ENCODE results near the gene RPTOR.

The RPTOR gene

GRCh38 chr17:80673152-80673920 lies 128.7 kb downstream of the RPTOR start:
- Histone ChIP-seq H3K4ac (ENCODE audit: low read depth, low read length) (no peak overlapping the region), H3K23ac (ENCODE audit: low read length) (no peak overlapping the region), H3K79me2 (ENCODE audit: control insufficient read depth, insufficient read depth, low read length) (peaks cover 3% of the 10 kb centered on the region), H2BK15ac (replicated peaks; ENCODE audit: low read depth) (no peak overlapping the region), H3K4me2 (ENCODE audit: low read length) (no peak overlapping the region), H3K4me3 (ENCODE audit: low read length) (no peak overlapping the region), H2BK120ac (ENCODE audit: low read depth, low read length) (no peak overlapping the region), H4K8ac (ENCODE audit: low read depth, low read length) (no peak overlapping the region), H3K27ac (ENCODE audit: low read depth, low read length) (peak overlapping the region; percentile 6), H3K9ac (ENCODE audit: low read length) (no peak overlapping the region), H3K18ac (ENCODE audit: low read length) (no peak overlapping the region), H3K79me1 (ENCODE audit: low read length) (peaks cover 20% of the 10 kb centered on the region), H3K56ac (ENCODE audit: low read length) (peak overlapping the region; percentile 11), H3K27me3 (ENCODE audit: insufficient read depth, low read length, poor library complexity) (no peaks in the 10 kb centered on the region), H2BK5ac (ENCODE audit: low read length) (no peak overlapping the region), H2AK5ac (ENCODE audit: low read length) (no peak overlapping the region), H4K5ac (ENCODE audit: low read length) (no peak overlapping the region), H3K4me1 (ENCODE audit: control insufficient read depth, low read depth, low read length) (peaks cover 9% of the 10 kb centered on the region), H3K36me3 (ENCODE audit: control insufficient read depth, insufficient read depth, low read length) (no peaks in the 10 kb centered on the region)
- DNase-seq = peak; percentile 28
- WGBS (ENCODE audit: extremely low coverage, insufficient coverage, low lambda C conversion rate) = no CpG with 5 or more reads among the region's 14 CpGs

- Histone ChIP-seq H2BK5ac (ENCODE audit: low read length) (no peak overlapping the region), H3K4me2 (ENCODE audit: low read length) (no peak overlapping the region), H3K18ac (ENCODE audit: low read length) (peak overlapping the region; percentile 69), H3K27me3 (ENCODE audit: insufficient read depth, low read length, poor library complexity) (no peaks in the 10 kb centered on the region), H3K4me3 (ENCODE audit: low read length) (no peak overlapping the region), H3K9ac (ENCODE audit: low read length) (no peak overlapping the region), H3K23ac (ENCODE audit: low read length) (no peak overlapping the region), H3K79me2 (ENCODE audit: control insufficient read depth, insufficient read depth, low read length) (peaks cover 5% of the 10 kb centered on the region), H3K36me3 (ENCODE audit: control insufficient read depth, insufficient read depth, low read length) (no peaks in the 10 kb centered on the region), H2BK120ac (ENCODE audit: low read depth, low read length) (no peak overlapping the region), H3K27ac (ENCODE audit: low read depth, low read length) (no peak overlapping the region), H3K4ac (ENCODE audit: low read depth, low read length) (peak overlapping the region; percentile 49), H4K5ac (ENCODE audit: low read length) (no peak overlapping the region), H3K79me1 (ENCODE audit: low read length) (peaks cover 18% of the 10 kb centered on the region), H3K56ac (ENCODE audit: low read length) (no peak overlapping the region), H2BK15ac (replicated peaks; ENCODE audit: low read depth) (no peak overlapping the region), H2AK5ac (ENCODE audit: low read length) (no peak overlapping the region), H3K4me1 (ENCODE audit: control insufficient read depth, low read depth, low read length) (peaks cover 14% of the 10 kb centered on the region), H4K8ac (ENCODE audit: low read depth, low read length) (no peak overlapping the region)
- no peak for DNase-seq
- no CpG with 5 or more reads among the region's 19 CpGs for WGBS (ENCODE audit: extremely low coverage, insufficient coverage, low lambda C conversion rate)
Observed at GRCh38 chr17:80675438-80676095, 130.9 kb downstream of the RPTOR start.

- H3K36me3 ChIP-seq (ENCODE audit: control insufficient read depth, insufficient read depth, low read length) = no peaks in the 10 kb centered on the region
- no peak for DNase-seq
- no peak overlapping the region for H2BK120ac ChIP-seq (ENCODE audit: low read depth, low read length)
- H3K4me2 ChIP-seq (ENCODE audit: low read length) = no peak overlapping the region
- H4K5ac ChIP-seq (ENCODE audit: low read length) = no peak overlapping the region
- WGBS (ENCODE audit: extremely low coverage, insufficient coverage, low lambda C conversion rate) = 100% methylated on average over 2 of the region's 7 CpGs
- H3K4ac ChIP-seq (ENCODE audit: low read depth, low read length) = no peak overlapping the region
- no peak overlapping the region for H3K4me3 ChIP-seq (ENCODE audit: low read length)
- no peak overlapping the region for H3K18ac ChIP-seq (ENCODE audit: low read length)
- peaks cover 20% of the 10 kb centered on the region for H3K79me1 ChIP-seq (ENCODE audit: low read length)
- no peak overlapping the region for H3K27ac ChIP-seq (ENCODE audit: low read depth, low read length)
- H4K8ac ChIP-seq (ENCODE audit: low read depth, low read length) = no peak overlapping the region
- no peak overlapping the region for H2BK15ac ChIP-seq (replicated peaks; ENCODE audit: low read depth)
- peaks cover 9% of the 10 kb centered on the region for H3K79me2 ChIP-seq (ENCODE audit: control insufficient read depth, insufficient read depth, low read length)
- no peak overlapping the region for H3K23ac ChIP-seq (ENCODE audit: low read length)
- no peaks in the 10 kb centered on the region for H3K27me3 ChIP-seq (ENCODE audit: insufficient read depth, low read length, poor library complexity)
- H3K56ac ChIP-seq (ENCODE audit: low read length) = no peak overlapping the region
- no peak overlapping the region for H2BK5ac ChIP-seq (ENCODE audit: low read length)
- no peak overlapping the region for H2AK5ac ChIP-seq (ENCODE audit: low read length)
- peaks cover 13% of the 10 kb centered on the region for H3K4me1 ChIP-seq (ENCODE audit: control insufficient read depth, low read depth, low read length)
- H3K9ac ChIP-seq (ENCODE audit: low read length) = no peak overlapping the region
Observed at GRCh38 chr17:80676096-80676466, 131.4 kb downstream of the RPTOR start.

DNA sequence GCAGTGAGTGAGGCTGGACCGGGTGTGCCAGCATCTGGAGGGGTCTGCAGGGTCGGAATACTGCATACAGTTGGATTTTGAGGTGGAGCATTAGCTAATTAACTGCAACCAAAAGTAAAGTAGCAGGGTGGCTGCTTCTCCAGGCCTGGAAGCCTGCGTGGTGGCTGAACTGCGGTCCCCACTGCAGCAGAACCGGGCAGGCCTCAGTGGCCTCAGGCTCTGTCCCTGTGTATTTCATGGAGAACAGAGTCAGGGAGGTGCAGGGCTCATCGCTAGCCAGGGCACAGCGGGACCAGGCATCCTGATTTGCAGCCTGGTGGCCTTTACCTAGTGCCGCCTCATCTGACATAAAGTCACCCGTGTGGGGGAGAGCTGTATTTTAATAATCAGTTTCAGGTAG lies 131.9 kb downstream of the RPTOR start:
- no peak overlapping the region for H3K4me3 ChIP-seq (ENCODE audit: low read length)
- peaks cover 10% of the 10 kb centered on the region for H3K4me1 ChIP-seq (ENCODE audit: control insufficient read depth, low read depth, low read length)
- DNase-seq = no peak
- no peak overlapping the region for H4K8ac ChIP-seq (ENCODE audit: low read depth, low read length)
- no peak overlapping the region for H2BK120ac ChIP-seq (ENCODE audit: low read depth, low read length)
- H3K79me2 ChIP-seq (ENCODE audit: control insufficient read depth, insufficient read depth, low read length) = peaks cover 9% of the 10 kb centered on the region
- no peaks in the 10 kb centered on the region for H3K36me3 ChIP-seq (ENCODE audit: control insufficient read depth, insufficient read depth, low read length)
- H2BK15ac ChIP-seq (replicated peaks; ENCODE audit: low read depth) = no peak overlapping the region
- peaks cover 20% of the 10 kb centered on the region for H3K79me1 ChIP-seq (ENCODE audit: low read length)
- no CpG with 5 or more reads among the region's 9 CpGs for WGBS (ENCODE audit: extremely low coverage, insufficient coverage, low lambda C conversion rate)
- H2AK5ac ChIP-seq (ENCODE audit: low read length) = no peak overlapping the region
- H2BK5ac ChIP-seq (ENCODE audit: low read length) = no peak overlapping the region
- H3K9ac ChIP-seq (ENCODE audit: low read length) = no peak overlapping the region
- no peak overlapping the region for H3K23ac ChIP-seq (ENCODE audit: low read length)
- H3K56ac ChIP-seq (ENCODE audit: low read length) = no peak overlapping the region
- H4K5ac ChIP-seq (ENCODE audit: low read length) = no peak overlapping the region
- no peak overlapping the region for H3K18ac ChIP-seq (ENCODE audit: low read length)
- no peaks in the 10 kb centered on the region for H3K27me3 ChIP-seq (ENCODE audit: insufficient read depth, low read length, poor library complexity)
- no peak overlapping the region for H3K4me2 ChIP-seq (ENCODE audit: low read length)
- H3K27ac ChIP-seq (ENCODE audit: low read depth, low read length) = no peak overlapping the region
- no peak overlapping the region for H3K4ac ChIP-seq (ENCODE audit: low read depth, low read length)

- Histone ChIP-seq H4K8ac (ENCODE audit: low read depth, low read length) (no peak overlapping the region), H2BK120ac (ENCODE audit: low read depth, low read length) (no peak overlapping the region), H3K4me1 (ENCODE audit: control insufficient read depth, low read depth, low read length) (peaks cover 10% of the 10 kb centered on the region), H2BK5ac (ENCODE audit: low read length) (no peak overlapping the region), H4K5ac (ENCODE audit: low read length) (no peak overlapping the region), H2AK5ac (ENCODE audit: low read length) (no peak overlapping the region), H3K79me1 (ENCODE audit: low read length) (peaks cover 21% of the 10 kb centered on the region), H3K36me3 (ENCODE audit: control insufficient read depth, insufficient read depth, low read length) (no peaks in the 10 kb centered on the region), H3K18ac (ENCODE audit: low read length) (no peak overlapping the region), H3K4ac (ENCODE audit: low read depth, low read length) (no peak overlapping the region), H3K4me2 (ENCODE audit: low read length) (no peak overlapping the region), H3K4me3 (ENCODE audit: low read length) (no peak overlapping the region), H3K23ac (ENCODE audit: low read length) (no peak overlapping the region), H3K27me3 (ENCODE audit: insufficient read depth, low read length, poor library complexity) (no peaks in the 10 kb centered on the region), H3K56ac (ENCODE audit: low read length) (no peak overlapping the region), H3K9ac (ENCODE audit: low read length) (no peak overlapping the region), H2BK15ac (replicated peaks; ENCODE audit: low read depth) (no peak overlapping the region), H3K79me2 (ENCODE audit: control insufficient read depth, insufficient read depth, low read length) (peaks cover 9% of the 10 kb centered on the region), H3K27ac (ENCODE audit: low read depth, low read length) (no peak overlapping the region)
- WGBS (ENCODE audit: extremely low coverage, insufficient coverage, low lambda C conversion rate) = no CpG with 5 or more reads among the region's 3 CpGs
- DNase-seq = no peak
Observed at GRCh38 chr17:80677214-80677756, 132.6 kb downstream of the RPTOR start.

Measured in mesendoderm (in vitro differentiated cells).